Measurements from ENCODE around the gene RBM41.

GRCh38 chrX:107135049-107135964, 16.7 kb upstream of the RBM41 start:
- TF ChIP-seq CTCF (IDR thresholded peaks at IDR 0.05; ENCODE audit: poor library complexity) (no peak), EZH2 (IDR thresholded peaks at IDR 0.05; ENCODE audit: borderline replicate concordance) (no peak), EZH2phosphoT487 (IDR thresholded peaks at IDR 0.05; ENCODE audit: low read depth, severe bottlenecking, unreplicated experiment) (no peak)

All from hepatocyte (in vitro differentiated cells).